Endothelial cell of umbilical vein (primary cell): ENCODE data around the gene TFF1. TPM values are rescaled to one million over a fixed set of nuclear protein-coding genes. Genes with fewer than 3 reads are reported as not detected.

Experiments used
- BruUV-seq: library from RNA; stranded (reverse); fragments of 400-500 nt; replicated peaks from 2 replicates; lab custom pipeline; 2021; lab: Mats Ljungman, UMichigan
- CTCF ChIA-PET: fragments of 300-600, 350-600 bp; sonication (Branson Sonifier 250); formaldehyde crosslinking; loops from one replicate; lab custom pipeline; 2021; ENCODE audit warnings: antibody characterized with exemption, inconsistent platforms; lab: Charles Lee
- POLR2A ChIA-PET: fragments of 300-600, 350-600 bp; sonication (Branson Sonifier 250); formaldehyde crosslinking; loops from one replicate; lab custom pipeline; 2021; ENCODE audit warnings: antibody characterized with exemption, inconsistent platforms; lab: Charles Lee
- DNase-seq: peaks from one replicate; pipeline ENCODE4 v3.0.0-alpha.2; 2011; ENCODE audit warnings: low read depth, low spot score
- FAIRE-seq: peaks from 2 replicates; lab custom pipeline; 2011; peaks lifted over from hg19 to GRCh38; lab: Jason Lieb, UNC
- H2AFZ ChIP-seq: 2 replicates; pipeline ENCODE4 v1.6.0; 2012; ENCODE audit warnings: low read depth, low read length, control low read depth, inconsistent platforms
- H3K27ac ChIP-seq: 2 replicates; pipeline ENCODE4 v1.5.1; 2011; ENCODE audit warnings: low read depth, mild to moderate bottlenecking, control low read depth, low read length, moderate library complexity; ENCODE audit not compliant: insufficient read depth
- H3K27me3 ChIP-seq, 2 experiments: 2 replicates each; pipeline versions ENCODE4 v1.6.0 to v1.6.1; 2011; ENCODE audit warnings: low read length in 2 of 2, mixed read lengths in 1 of 2; ENCODE audit not compliant: control insufficient read depth in 2 of 2, insufficient read depth in 2 of 2
- H3K36me3 ChIP-seq, 2 experiments: 2 replicates in 1 of 2; 3 replicates in 1 of 2; pipeline ENCODE4 v1.5.1; 2011; ENCODE audit warnings: low read length in 2 of 2, mild to moderate bottlenecking in 1 of 2, moderate library complexity in 1 of 2; ENCODE audit not compliant: control insufficient read depth in 2 of 2, insufficient read depth in 2 of 2; ENCODE audit errors: extremely low read depth in 1 of 2
- H3K4me1 ChIP-seq: 3 replicates; pipeline ENCODE4 v1.5.1; 2011; ENCODE audit warnings: mild to moderate bottlenecking, low read length; ENCODE audit not compliant: control insufficient read depth, insufficient read depth; ENCODE audit errors: extremely low read depth
- H3K4me2 ChIP-seq: 2 replicates; pipeline ENCODE4 v1.6.1; 2011; ENCODE audit warnings: low read length, control low read depth, mixed read lengths; ENCODE audit not compliant: insufficient read depth
- H3K4me3 ChIP-seq, 3 experiments: fragments of 200-600 bp in 1 of 3; sonication (generic), shearing (Covaris generic) in 1 of 3; replicated peaks in 1 of 3; 2 replicates each; pipeline ENCODE4 v1.5.1; 2011 to 2016; ENCODE audit warnings: control low read depth in 3 of 3, low read length in 3 of 3, mild to moderate bottlenecking in 2 of 3, inconsistent platforms in 1 of 3, low read depth in 1 of 3, moderate library complexity in 1 of 3; ENCODE audit not compliant: insufficient read depth in 1 of 3
- H3K79me2 ChIP-seq: 2 replicates; pipeline ENCODE4 v1.6.0; 2012; ENCODE audit warnings: low read length, inconsistent platforms; ENCODE audit not compliant: control insufficient read depth, insufficient read depth
- H3K9ac ChIP-seq: replicated peaks from 2 replicates; pipeline ENCODE3; 2011; ENCODE audit warnings: low read length, control low read depth; ENCODE audit not compliant: insufficient read depth; ENCODE audit errors: extremely low read depth
- H3K9me1 ChIP-seq: replicated peaks from 3 replicates; pipeline ENCODE4 v1.6.0; 2011; ENCODE audit warnings: mild to moderate bottlenecking, low read length; ENCODE audit not compliant: control insufficient read depth, insufficient read depth; ENCODE audit errors: extremely low read depth
- H3K9me3 ChIP-seq: replicated peaks from 2 replicates; pipeline ENCODE4 v1.5.1; 2012; ENCODE audit warnings: low read length, inconsistent platforms; ENCODE audit not compliant: control insufficient read depth, insufficient read depth
- H4K20me1 ChIP-seq: replicated peaks from 2 replicates; pipeline ENCODE3; 2011; ENCODE audit warnings: mild to moderate bottlenecking, low read length; ENCODE audit not compliant: control insufficient read depth, insufficient read depth; ENCODE audit errors: extremely low read depth
- CTCF ChIP-seq, 2 donors: IDR thresholded peaks; 1 replicate in 1 of 2; 2 replicates in 1 of 2; pipeline ENCODE4 v1.5.1; 2011; ENCODE audit warnings: low read length in 2 of 2, mild to moderate bottlenecking in 2 of 2, moderate library complexity in 2 of 2, control low read depth in 1 of 2, inconsistent platforms in 1 of 2, low read depth in 1 of 2; ENCODE audit not compliant: insufficient read depth in 1 of 2; ENCODE audit errors: extremely low read depth in 1 of 2
- EZH2 ChIP-seq: IDR thresholded peaks from 2 replicates; pipeline ENCODE4 v1.6.1; 2012; ENCODE audit warnings: borderline replicate concordance, low read depth, mild to moderate bottlenecking, moderate library complexity, low read length, inconsistent platforms; ENCODE audit not compliant: severe bottlenecking
- FOS ChIP-seq: IDR thresholded peaks from 2 replicates; pipeline ENCODE4 v1.6.1; 2011; ENCODE audit warnings: mild to moderate bottlenecking, low read length, moderate library complexity, borderline replicate concordance; ENCODE audit not compliant: insufficient read depth
- GATA2 ChIP-seq: IDR thresholded peaks from 2 replicates; pipeline ENCODE4 v1.7.0; 2011; ENCODE audit warnings: low read depth, mild to moderate bottlenecking, moderate library complexity, mixed read lengths, low read length; ENCODE audit not compliant: insufficient read length, insufficient read depth
- JUN ChIP-seq: IDR thresholded peaks from 2 replicates; pipeline ENCODE4 v1.6.1; 2011; ENCODE audit warnings: borderline replicate concordance, low read depth; ENCODE audit not compliant: insufficient read length, insufficient read depth
- MAX ChIP-seq: IDR thresholded peaks from 2 replicates; pipeline ENCODE4 v1.6.1; 2011; ENCODE audit not compliant: insufficient read depth, insufficient read length
- MYC ChIP-seq: IDR thresholded peaks from one replicate; pipeline ENCODE4 v1.6.1; 2011; ENCODE audit warnings: mild to moderate bottlenecking, low read depth, low read length
- POLR2A ChIP-seq: IDR thresholded peaks from 2 replicates; pipeline ENCODE4 v1.6.1; 2012; ENCODE audit warnings: low read depth, mild to moderate bottlenecking, control low read depth, low read length
- POLR2AphosphoS5 ChIP-seq: IDR thresholded peaks from 2 replicates; pipeline ENCODE4 v1.6.1; 2012; ENCODE audit warnings: low read depth, mild to moderate bottlenecking, control low read depth, low read length, moderate library complexity; ENCODE audit not compliant: insufficient read depth
- dilution Hi-C: fragments of 300-500 bp; cut with MboI; formaldehyde crosslinking; loops from one replicate; pipeline ENCODE4 v1.15.0; 2019; ENCODE audit warnings: low sequenced_read_pairs; ENCODE audit not compliant: extremely low pct_ligation_motif_present
- intact Hi-C: fragments of 100-400 bp; cut with micrococcal nuclease; formaldehyde crosslinking; loops from one replicate; pipeline ENCODE4 v1.10.0; 2022
- polyA plus RNA-seq, 4 experiments: library from polyadenylated mRNA; depleted of rRNA in 3 of 4; stranded (reverse) in 3 of 4; unstranded in 1 of 4; fragments of >200 nt; gene quantifications; 2 replicates each; pipeline versions ENCODE4 v1.2.1 to v1.2.3, GENCODE V29; 2011 to 2012; ENCODE audit warnings: missing spikeins in 1 of 4
- total RNA-seq: library from RNA; stranded (reverse); gene quantifications from 2 replicates; pipeline ENCODE4 v1.2.3, GENCODE V29; 2021

TFF1 gene
- total and polyA plus RNA-seq, 2 donors (not counting 3 experiments of a cell fraction or from before 2014, with no cell fraction given) = not detected

GRCh38 chr21:42388740-42389448, 22.6 kb upstream of the TFF1 start:
- H3K36me3 ChIP-seq = no peaks in the 10 kb centered on the region
- H2AFZ ChIP-seq = no peak overlapping the region
- no peaks in the 10 kb centered on the region for H4K20me1 ChIP-seq
- DNase-seq = no peak
- no peaks in the 10 kb centered on the region for H3K9me1 ChIP-seq
- dilution Hi-C loops (no loop called here), intact Hi-C loops (no loop called here)
- H3K27me3 ChIP-seq = peaks cover 2 to 19% of the 10 kb centered on the region in 2 experiments
- no peak overlapping the region for H3K9ac ChIP-seq
- BruUV-seq = no TSS peak
- ChIA-PET CTCF (interaction anchor here (0.9 kb wide), 1 partner anchor 9 kb away, joined by 4 read pairs; no protein-coding TSS in a partner anchor), POLR2A (no interaction called here)
- H3K79me2 ChIP-seq = no peaks in the 10 kb centered on the region
- no peak overlapping the region for H3K4me3 ChIP-seq
- no peak overlapping the region for H3K27ac ChIP-seq
- H3K4me1 ChIP-seq = no peaks in the 10 kb centered on the region
- H3K9me3 ChIP-seq = no peaks in the 10 kb centered on the region
- no peak for TF ChIP-seq MAX
- TF ChIP-seq EZH2 = no peak
- no peak for TF ChIP-seq CTCF (IDR thresholded peaks at IDR 0.05; ENCODE audit: extremely low read depth in 1 of 2, insufficient read depth in 1 of 2, low read depth in 1 of 2, low read length in 2 of 2)
- TF ChIP-seq MYC = no peak
- TF ChIP-seq JUN = no peak
- no peak for TF ChIP-seq GATA2
- TF ChIP-seq POLR2A = no peak
- no peak for TF ChIP-seq POLR2AphosphoS5
- no peak for TF ChIP-seq FOS
- no peak for FAIRE-seq
- H3K4me2 ChIP-seq = no peak overlapping the region
